ENCODE measurements around the gene ZBTB47. TPM values are rescaled to one million over a fixed set of nuclear protein-coding genes. Genes with fewer than 3 reads are reported as not detected.

The ZBTB47 gene
- total RNA-seq, 3 donors from 2014 or later = 18.0 to 61.8 (median 45.2) TPM

DNA sequence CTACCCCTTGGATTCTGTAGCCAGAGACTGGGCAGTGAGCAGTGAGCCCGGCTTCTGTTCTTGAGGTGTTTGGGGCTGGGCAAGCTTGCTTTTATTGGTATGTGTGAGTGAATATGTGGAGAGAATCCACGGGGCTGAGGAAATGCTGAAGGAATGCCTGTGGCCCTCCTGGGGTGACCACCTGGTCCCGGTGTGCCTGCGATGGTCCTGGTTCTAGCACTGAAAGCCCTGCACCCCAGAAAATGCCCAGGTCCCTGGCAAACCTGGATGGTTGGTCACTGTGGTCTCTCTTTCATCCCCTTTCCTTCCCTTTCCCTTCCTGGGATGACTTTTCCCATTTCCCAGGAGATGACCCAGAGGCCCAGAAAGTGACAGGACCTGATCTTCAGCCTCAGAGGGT, 4.2 kb downstream of the ZBTB47 start:
- H3K4me1 ChIP-seq = peaks cover 3 to 8% of the 10 kb centered on the region in 2 donors
- intact Hi-C loops (cut with DNase I; ENCODE audit: low total_unique reads) = no loop called here
- DNase-seq (ENCODE audit: low spot score in 2 of 2) = no peak
- no peaks in the 10 kb centered on the region for H3K36me3 ChIP-seq
- H3K9me3 ChIP-seq = no peaks in the 10 kb centered on the region
- no peak for TF ChIP-seq POLR2A (IDR thresholded peaks at IDR 0.05)
- TF ChIP-seq POLR2AphosphoS5 (IDR thresholded peaks at IDR 0.05) = no peak
- H3K27ac ChIP-seq = no peak overlapping the region
- no peaks in the 10 kb centered on the region for H3K27me3 ChIP-seq
- no peak overlapping the region for H3K4me3 ChIP-seq

DNA sequence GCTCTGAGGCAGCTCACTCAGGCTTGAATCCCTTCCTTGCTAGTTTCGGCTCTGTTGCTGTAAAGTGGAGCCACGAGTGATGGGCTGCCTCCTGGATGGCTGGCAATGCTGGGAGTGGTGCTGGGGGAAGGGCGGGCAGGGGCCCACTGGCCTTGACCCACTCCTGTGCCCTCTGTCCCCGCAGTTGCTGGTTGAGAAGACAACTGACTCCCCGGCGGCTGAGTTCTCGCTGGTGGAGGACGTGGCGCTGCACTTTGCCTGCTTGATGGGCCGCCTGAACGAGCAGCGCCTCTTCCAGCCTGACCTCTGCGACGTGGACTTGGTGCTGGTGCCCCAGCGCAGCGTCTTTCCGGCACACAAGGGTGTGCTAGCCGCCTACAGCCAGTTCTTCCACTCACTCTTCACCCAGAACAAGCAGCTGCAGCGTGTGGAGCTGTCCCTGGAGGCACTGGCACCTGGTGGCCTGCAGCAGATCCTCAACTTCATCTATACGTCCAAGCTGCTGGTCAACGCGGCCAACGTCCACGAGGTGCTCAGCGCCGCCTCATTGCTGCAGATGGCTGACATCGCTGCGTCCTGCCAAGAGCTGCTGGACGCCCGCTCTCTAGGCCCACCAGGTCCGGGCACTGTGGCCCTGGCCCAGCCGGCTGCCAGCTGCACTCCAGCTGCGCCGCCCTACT, 4.7 kb downstream of the ZBTB47 start:
- no peak for DNase-seq (ENCODE audit: low spot score in 2 of 2)
- Histone ChIP-seq H3K9me3 (no peaks in the 10 kb centered on the region), H3K36me3 (no peaks in the 10 kb centered on the region), H3K27me3 (no peaks in the 10 kb centered on the region), H3K4me1 (peaks cover 2 to 3% of the 10 kb centered on the region in 2 donors), H3K4me3 (no peak overlapping the region), H3K27ac (no peak overlapping the region)
- TF ChIP-seq CTCF (IDR thresholded peaks at IDR 0.05) (no peak), POLR2A (IDR thresholded peaks at IDR 0.05) (no peak), POLR2AphosphoS5 (IDR thresholded peaks at IDR 0.05) (no peak)
- intact Hi-C loops (cut with DNase I; ENCODE audit: low total_unique reads) = no loop called here

- intact Hi-C loops (cut with DNase I; ENCODE audit: low total_unique reads) = loop anchor here (1.0 kb wide), 1 partner anchor 44 kb away; no protein-coding TSS in a partner anchor
- Histone ChIP-seq H3K9me3 (no peaks in the 10 kb centered on the region), H3K27me3 (no peaks in the 10 kb centered on the region), H3K4me1 (peaks cover 0 to 3% of the 10 kb centered on the region in 2 donors), H3K4me3 (no peak overlapping the region), H3K36me3 (no peaks in the 10 kb centered on the region), H3K27ac (peak overlapping the region; percentile 21 to 61)
- TF ChIP-seq CTCF (IDR thresholded peaks at IDR 0.05) (no peak), POLR2A (IDR thresholded peaks at IDR 0.05) (no peak), POLR2AphosphoS5 (IDR thresholded peaks at IDR 0.05) (no peak)
- peak in 1 of 2 donors; percentile 45 for DNase-seq (ENCODE audit: low spot score in 2 of 2)
Measured at GRCh38 chr3:42658771-42659390, 5.4 kb downstream of the ZBTB47 start.

- H3K27me3 ChIP-seq = no peaks in the 10 kb centered on the region
- H3K4me1 ChIP-seq = peaks cover 0 to 3% of the 10 kb centered on the region in 2 donors
- intact Hi-C loops (cut with DNase I; ENCODE audit: low total_unique reads) = loop anchor here (1.0 kb wide), 1 partner anchor 44 kb away; no protein-coding TSS in a partner anchor
- no peaks in the 10 kb centered on the region for H3K9me3 ChIP-seq
- no peak for DNase-seq (ENCODE audit: low spot score in 2 of 2)
- TF ChIP-seq POLR2AphosphoS5 (IDR thresholded peaks at IDR 0.05) (no peak), CTCF (IDR thresholded peaks at IDR 0.05) (no peak), POLR2A (IDR thresholded peaks at IDR 0.05) (no peak)
- H3K27ac ChIP-seq = peak overlapping the region; percentile 21 to 61
- no peak overlapping the region for H3K4me3 ChIP-seq
- H3K36me3 ChIP-seq = no peaks in the 10 kb centered on the region
Measured at GRCh38 chr3:42659451-42660130, 6.1 kb downstream of the ZBTB47 start.

DNA sequence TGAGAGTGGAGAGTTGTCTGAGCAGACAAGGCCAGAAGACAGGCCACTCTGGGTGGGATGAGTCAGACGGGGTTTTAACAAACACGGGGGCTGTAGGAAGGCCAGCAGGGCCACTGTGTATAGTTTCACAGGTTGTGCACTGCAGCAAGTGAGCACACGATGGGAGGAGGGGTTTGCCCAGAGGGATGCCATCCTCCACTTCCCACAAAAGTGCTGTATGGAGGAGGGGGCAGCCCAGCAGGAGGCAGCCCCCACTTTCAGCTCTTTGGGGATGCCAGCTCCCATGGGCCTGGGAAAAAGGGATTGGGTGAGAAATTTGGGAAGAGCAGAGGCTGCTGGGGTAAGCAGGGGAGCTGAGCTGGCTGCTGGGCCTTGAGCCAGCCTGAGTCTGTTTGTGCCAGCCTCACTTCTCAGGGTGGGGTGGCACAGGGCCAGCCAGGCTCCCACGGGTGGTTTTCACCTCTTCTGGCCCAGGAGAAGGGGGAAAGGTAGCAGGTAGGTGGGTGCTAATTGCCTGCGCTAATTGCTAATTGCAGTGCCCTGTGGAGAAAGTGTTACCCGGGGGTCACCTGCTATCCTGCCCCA, 6.7 kb downstream of the ZBTB47 start:
- Histone ChIP-seq H3K36me3 (no peaks in the 10 kb centered on the region), H3K4me3 (no peak overlapping the region), H3K27ac (peak overlapping the region; percentile 13 to 61), H3K4me1 (peaks cover 0 to 3% of the 10 kb centered on the region in 2 donors), H3K27me3 (no peaks in the 10 kb centered on the region), H3K9me3 (no peaks in the 10 kb centered on the region)
- no peak for DNase-seq (ENCODE audit: low spot score in 2 of 2)
- intact Hi-C loops (cut with DNase I; ENCODE audit: low total_unique reads) = no loop called here
- no peak for TF ChIP-seq CTCF (IDR thresholded peaks at IDR 0.05)
- no peak for TF ChIP-seq POLR2AphosphoS5 (IDR thresholded peaks at IDR 0.05)
- TF ChIP-seq POLR2A (IDR thresholded peaks at IDR 0.05) = no peak
